NCI-H2227 treated with DMSO at 0.1 percent for 48 hours (cell line): Measurements from ENCODE around the gene NEB.

Experiments used
- DNase-seq: peaks from one replicate; lab custom pipeline; 2025; lab: John Stamatoyannopoulos, UW

NEB gene, protein sequence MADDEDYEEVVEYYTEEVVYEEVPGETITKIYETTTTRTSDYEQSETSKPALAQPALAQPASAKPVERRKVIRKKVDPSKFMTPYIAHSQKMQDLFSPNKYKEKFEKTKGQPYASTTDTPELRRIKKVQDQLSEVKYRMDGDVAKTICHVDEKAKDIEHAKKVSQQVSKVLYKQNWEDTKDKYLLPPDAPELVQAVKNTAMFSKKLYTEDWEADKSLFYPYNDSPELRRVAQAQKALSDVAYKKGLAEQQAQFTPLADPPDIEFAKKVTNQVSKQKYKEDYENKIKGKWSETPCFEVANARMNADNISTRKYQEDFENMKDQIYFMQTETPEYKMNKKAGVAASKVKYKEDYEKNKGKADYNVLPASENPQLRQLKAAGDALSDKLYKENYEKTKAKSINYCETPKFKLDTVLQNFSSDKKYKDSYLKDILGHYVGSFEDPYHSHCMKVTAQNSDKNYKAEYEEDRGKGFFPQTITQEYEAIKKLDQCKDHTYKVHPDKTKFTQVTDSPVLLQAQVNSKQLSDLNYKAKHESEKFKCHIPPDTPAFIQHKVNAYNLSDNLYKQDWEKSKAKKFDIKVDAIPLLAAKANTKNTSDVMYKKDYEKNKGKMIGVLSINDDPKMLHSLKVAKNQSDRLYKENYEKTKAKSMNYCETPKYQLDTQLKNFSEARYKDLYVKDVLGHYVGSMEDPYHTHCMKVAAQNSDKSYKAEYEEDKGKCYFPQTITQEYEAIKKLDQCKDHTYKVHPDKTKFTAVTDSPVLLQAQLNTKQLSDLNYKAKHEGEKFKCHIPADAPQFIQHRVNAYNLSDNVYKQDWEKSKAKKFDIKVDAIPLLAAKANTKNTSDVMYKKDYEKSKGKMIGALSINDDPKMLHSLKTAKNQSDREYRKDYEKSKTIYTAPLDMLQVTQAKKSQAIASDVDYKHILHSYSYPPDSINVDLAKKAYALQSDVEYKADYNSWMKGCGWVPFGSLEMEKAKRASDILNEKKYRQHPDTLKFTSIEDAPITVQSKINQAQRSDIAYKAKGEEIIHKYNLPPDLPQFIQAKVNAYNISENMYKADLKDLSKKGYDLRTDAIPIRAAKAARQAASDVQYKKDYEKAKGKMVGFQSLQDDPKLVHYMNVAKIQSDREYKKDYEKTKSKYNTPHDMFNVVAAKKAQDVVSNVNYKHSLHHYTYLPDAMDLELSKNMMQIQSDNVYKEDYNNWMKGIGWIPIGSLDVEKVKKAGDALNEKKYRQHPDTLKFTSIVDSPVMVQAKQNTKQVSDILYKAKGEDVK (N-terminal part only)

DNA sequence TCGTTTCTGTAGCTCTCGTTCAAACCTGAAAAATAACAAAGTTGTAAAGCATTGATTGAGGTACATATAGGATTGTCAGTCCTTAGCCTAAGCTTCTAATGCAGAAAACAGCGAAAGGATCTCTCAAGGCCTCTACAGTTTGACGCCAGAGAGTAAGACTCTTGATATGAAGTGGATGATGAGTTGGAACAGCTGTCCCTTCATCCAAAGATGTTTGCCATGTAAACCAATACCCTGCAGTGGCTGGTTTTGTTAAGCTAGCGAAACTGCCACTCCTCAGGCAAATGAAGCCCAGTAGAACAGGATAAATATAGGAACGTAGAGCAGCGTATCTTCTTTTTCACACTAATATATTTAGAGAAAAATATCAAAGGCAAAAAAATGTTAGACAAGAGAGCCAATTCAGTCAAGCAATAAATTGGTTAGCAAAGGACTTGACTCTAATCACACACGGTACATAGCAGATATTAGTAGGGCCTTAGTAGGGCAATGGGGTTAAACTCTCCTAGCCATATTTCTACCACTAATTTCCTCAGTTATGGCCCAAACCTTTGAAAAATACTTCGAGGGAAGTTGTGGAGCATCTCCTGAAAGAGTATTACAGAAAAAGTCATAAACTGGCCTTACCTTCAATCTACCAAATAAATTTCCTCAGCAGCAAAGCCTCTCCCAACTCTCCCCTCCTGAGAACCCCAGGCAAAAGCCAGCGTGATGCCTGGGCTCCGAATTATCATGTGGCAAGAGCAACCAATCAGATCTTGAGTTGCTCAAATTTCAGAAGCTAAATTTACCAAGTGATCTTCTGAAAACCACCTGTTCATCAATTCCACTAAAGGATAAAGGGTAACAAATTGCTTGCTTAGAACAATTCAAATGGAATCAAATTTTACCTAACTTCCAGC is at the start of gene NEB:
Gene NEB, minus strand, starts transcription at position 706 of the 902 bp plus-strand sequence. CDS start 1,320 bp downstream, outside the sequence.
- no peak for DNase-seq

DNA sequence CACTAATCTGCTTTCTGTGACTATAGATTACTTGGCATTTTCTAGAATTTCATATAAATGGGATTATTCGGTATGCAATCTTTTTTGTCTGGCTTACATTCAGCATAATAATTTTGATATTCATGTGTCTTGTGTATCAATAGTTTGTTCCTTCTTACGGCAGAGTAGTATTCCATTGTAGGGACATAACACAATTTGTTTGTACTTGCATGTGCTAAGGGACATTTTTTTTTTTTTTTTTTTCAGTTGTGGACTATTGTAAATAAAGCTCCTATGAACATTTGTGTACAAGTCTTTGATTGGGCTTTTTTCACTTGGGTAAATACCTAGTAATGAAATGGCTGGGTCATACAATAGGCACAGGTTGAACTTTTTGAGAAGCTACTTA is 48.9 kb upstream of the NEB start:
- DNase-seq: no peak

DNA sequence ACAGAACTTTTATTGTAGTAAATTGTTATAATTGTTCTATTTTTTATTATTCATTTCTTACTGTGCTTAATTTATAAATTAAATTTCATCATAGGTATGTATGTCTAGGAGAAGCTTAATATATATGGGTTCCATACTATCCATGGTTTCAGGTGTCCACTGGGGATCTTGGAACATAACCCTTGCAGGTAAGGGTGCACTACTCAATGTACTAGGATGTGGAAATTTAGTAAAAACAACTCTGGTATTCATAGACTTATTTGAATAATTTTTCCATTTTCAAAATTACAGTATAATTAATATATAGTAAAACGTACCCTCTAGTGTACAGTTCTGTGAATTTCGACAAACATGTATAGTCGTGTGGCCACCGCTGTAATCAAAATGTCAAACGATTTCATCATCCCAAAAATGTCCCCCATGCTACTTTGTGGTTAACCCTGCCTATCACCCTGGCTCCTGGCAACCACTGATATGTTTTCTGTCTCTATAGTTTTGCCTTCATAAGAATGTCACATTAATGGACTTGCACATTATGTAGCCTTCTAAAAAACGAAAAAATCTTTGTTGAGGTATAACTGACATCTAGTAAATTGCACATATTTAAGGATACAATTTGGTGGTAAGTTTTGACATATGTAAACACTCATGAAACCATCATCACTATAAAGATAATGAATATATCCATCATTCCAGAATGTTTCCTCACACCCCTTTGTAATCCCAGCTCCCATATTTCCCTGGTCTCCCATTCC is 48.3 kb upstream of the NEB start:
- no peak for DNase-seq

DNA sequence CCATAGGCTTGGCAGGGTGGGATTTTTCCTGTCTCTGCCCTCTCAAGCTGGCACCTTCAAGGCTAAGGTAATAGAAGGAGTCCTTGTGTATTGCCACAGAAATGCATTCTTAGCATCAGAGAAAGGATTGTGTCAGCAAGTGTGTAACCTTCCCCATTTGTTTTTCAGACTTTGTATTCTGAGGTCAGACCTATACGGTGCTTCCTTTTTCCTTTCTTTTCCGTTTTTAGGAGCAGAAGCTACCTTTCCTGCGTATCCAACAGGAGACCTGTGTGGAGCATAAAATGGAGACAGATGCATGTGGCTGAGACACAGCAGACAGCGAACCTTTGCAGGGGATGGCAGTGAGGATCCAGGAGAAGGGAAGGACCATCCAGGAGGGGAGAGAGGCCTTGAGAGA is 47.4 kb upstream of the NEB start:
- no peak for DNase-seq

DNA sequence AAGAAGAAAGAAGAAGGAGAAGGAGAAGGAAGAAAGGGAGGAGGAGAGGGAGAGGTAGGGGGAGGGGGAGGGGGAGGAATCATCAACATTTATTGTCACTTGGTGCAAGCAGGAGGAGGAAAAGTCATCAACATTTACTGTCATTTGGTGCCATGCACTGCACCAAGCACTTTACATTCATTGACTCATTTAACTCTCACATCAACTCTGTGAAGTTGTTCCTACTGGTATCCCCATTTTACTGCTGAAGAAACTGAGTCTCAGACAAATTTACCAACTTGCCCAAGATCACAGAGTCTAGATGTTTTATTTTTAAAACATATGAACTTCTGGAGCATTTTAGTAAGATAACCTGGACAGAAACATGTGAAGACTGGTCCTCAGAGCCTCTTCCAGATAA is 46.7 kb upstream of the NEB start:
- no peak for DNase-seq

DNA sequence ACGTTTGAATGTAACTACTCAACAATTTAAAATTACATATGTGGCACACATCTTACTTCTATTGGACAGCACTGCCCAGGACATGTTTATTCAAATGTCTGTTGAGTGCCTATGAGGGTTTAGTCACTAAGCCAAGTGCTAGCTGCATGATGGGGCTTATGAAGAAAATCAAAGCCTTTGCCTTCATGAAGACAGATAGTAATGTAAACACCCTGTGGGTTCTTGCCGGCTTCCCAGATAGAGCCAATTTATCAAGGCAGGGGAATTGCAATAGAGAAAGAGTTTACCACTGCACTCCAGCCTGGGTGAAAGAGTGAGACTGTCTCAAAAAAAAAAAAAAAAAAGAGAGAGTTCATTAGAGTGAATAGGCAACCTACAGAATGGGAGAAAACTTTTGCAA is 43.7 kb upstream of the NEB start:
- no peak for DNase-seq

DNA sequence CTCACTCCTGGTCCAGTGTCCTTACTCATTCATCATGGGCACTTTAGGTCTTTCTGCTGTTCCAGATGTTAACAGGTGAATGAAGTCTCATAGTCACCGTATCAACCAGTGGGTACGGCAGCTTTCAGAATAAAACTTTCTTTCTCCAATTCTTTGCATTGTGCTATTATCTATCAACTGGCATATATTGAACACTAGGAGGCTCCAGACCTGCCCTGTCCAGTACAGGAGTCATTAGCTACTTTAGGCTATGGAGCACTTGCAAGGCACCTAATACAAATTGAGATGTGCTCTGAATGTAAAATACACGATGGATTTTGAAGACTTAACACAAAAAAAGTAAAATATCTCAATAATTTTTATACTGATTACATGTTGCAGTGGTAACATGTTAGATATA is 43.2 kb upstream of the NEB start:
- no peak for DNase-seq

DNA sequence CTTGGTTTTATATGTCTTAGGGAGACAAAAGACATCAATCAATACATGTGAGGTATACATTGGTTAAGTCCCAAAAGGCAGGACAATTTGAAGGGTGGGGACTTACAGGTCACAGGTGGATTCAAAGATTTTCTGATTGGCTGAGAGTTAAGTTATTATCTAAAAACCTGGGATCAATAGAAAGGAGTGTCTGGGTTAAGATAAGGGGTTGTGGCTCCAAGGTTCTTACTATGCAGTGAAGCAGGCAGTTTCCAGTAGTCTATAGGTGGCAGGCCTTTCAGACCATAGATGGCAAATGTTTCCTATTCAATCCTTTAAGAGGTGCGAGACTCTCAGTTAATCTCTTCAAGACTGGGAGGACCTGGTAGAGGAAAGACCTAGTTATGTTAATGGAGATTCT is 42.1 kb upstream of the NEB start:
- no peak for DNase-seq

DNA sequence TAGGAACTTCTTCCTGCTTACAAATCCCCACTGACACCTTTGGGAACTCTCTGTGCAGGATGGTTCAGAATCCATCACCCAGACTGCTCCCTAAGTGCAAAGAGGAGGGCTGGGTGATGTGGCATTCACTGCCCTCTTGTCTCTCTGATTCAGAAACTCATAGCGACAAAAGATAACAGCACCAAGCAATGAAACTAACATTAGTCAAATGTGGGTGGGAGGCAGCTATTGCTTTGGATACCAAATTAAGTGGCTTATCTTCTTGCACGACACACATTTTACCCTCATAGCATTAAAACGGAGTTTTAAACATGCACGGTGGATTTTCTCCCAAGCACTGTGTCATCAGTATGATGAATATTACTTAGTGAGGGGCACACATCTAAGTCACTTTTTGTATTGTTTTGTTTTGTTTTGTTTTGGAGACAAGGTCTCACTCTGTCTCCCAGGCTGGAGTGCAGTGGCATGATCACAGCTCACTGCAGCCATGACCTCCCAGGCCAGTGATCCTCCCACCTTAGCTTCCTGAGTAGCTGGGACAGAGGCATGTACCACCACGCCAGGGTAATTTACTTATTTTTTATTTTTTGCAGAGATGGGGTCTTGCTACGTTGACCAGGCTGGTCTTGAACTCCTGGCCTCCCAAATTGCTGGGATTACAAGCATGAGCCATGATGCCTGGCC is 40.9 kb upstream of the NEB start:
- no peak for DNase-seq

DNA sequence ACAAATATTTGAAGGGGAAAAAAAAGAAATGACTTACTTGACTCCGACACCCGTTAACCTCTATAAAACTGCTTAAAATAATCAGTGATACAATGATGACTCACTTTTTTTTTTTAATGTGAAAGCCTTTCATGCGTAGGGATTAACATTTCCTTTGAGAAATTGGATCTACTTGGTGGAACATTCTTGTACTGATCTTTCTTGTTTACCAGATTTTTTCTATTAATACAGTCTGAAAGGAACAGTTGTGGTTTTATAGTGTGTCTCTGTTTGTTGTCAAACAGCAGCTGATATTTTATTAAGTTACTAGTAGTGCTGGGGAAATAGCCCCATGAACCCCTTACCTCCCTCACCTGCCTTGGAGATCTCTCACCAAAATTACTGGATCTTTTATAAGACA is 40.2 kb upstream of the NEB start:
- DNase-seq: no peak

DNA sequence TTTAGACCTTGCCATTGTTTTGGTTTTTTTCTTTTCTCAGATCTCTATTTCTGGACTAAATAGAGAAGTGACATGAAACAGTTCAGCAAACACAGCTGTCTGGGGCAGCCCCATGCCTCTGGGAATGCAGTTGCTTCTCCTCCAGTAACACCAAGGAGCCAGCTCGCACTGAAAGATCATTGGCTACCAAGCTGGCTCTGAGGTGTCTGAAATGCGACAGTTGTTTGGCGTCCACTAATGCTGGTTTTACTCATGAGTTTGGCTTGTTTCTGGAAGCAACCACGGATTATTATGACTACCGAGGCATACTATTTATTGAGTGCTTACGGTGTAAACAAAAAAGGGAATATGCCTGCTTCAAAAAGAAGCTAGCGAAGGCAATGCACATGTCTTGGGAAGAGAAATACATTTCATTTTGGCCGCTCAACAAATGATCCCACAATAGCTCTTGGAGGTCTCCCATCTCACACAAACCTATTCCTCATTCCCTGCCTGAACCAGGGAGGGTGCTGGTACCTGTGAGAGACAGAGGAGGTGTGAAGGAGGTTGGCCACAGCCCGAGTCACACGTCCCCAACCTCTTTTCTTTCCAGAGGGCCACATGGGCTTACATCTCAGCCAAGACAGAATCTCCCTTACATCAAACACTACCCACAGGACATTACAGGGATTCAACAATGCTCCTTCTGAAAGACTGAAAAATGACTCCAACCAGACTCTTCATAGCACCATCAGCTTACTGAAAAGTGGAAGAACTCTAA is 37.5 kb upstream of the NEB start:
- no peak for DNase-seq

DNA sequence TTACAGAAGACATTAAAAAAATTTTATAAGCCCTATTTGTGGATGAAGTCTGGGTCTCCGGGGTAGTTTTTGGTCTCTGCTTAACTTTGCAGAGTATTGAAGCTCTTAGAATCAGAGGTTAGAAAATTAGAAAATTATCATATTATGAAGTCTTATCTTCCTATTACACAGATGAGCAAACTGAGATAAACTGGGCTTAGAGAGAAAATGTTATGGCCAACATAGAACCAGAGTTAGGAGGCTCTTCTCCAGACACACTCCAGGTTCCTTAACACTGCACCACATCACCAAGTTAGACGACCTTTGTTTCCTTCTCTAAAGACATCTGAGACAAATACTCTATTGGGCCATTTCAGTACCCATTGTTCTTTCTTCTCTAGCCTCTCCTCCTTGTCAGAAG is 36.7 kb upstream of the NEB start:
- no peak for DNase-seq

DNA sequence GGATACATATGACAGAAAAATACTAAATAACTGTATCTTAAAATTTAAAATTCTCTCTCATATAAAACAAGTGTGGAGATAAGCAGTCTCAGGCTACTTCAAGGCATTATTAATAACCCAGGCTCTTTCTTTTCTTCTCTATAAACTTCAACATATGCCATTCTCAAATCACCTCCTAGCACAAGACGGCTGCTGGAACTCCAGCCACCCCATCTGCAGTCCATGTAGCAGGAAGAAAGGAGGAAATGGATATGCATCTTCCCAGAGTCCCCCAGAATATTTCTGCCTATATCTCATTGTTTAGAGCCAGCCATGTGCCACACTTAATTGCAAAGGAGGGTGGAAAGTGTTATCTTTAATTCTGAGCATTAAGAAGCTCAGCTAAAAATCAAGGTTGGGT is 35.3 kb upstream of the NEB start:
- no peak for DNase-seq

DNA sequence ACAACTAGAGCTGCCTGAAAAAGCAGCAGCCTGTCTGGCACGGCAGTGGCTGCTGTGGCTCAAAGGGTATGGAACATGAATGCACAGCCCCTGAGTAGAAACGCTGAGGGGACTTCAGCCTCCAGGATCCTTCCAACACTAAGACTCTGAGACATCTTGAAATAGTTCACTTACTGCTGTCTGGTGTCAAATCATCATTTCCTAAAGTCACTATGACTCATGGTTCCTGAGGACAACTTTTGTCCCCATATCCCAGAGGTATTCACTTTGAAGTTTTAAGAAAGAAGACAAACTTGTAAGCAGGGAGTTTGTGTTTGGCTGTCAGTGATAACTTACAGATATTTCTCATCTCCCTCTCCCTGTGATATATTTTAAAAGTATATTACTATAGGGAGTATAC is 33.3 kb upstream of the NEB start:
- DNase-seq: no peak

DNA sequence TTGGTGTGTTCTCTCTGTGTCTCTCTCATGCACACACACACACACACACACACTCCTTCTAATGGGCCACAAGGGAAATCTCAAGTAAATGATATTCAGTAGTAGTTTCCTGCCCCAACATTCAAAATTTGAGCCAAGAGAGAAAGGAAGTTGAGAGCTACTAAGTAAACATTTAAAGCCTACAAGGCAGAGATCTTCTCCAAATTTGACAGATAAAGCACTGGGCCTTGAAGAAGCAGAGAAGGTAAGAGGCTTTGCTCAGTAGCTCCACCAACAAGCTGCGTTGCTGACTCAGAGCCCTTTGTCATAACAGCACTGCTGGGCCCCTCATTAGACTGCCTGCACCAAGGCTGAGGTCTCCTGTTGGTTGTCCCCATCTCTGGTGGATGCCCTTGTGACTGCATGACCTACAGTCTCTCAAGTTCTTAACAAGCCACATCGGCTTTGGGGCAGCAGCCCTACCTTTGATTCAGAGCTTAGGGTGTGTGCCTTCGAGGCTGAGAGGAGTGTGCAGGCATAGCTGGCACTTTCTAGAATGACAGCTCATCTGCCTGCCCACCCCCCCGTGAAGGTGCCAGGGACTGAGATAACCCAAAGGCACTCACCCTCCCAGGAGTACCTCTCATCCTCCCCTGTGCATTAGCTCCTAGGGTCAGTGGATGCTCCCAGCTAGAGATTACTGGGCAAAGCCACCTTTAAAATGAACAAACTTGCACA is 32.3 kb upstream of the NEB start:
- DNase-seq: no peak

DNA sequence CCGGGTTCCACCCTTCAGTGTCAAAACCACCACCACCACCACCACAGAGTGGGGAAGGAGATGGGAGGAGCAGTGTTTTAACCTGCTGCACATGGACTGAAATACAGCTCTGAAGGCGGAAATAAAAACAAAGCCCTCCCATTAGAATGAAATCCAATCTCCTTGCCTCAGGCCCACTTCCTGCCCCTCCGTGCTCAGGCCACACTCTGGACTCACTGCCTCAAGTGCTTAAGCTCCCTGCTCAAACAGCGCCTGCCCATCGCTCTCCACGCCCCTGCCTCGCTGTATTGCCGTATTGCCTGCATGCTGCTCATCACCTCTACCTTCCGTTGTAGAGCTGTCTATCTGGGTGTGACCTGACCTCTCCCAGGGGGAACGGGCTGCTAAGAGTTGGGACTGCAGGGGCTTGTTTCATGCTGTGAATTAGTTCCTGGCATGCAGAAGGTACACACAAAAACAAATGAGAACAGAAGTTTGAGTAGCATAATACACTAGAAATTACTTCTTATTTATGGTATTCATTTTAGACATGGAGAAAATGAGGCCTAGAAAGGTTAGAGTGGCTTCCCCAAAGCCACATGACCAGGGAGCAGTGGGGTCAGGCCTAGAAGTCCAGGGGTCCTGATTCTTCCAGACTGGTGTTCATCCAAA is 31.6 kb upstream of the NEB start:
- no peak for DNase-seq

DNA sequence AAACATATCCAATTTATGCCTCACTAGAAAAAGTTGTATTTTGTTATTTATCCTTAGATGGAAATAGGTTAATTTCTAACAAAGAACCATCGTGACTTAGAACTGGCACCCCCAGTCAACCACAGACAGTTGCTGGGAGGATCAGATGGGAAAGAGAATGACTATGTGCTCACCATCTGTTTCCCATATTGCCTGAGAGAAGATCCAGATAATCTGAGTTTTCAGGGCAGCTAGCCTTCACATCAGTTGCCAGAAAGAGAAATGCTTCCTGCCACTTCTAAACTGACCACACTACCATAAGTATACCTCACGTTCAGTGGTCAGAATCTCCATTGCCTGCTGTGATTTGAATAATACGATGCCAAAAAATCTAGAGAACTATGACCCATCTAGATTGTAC is 28.4 kb upstream of the NEB start:
- DNase-seq: no peak

DNA sequence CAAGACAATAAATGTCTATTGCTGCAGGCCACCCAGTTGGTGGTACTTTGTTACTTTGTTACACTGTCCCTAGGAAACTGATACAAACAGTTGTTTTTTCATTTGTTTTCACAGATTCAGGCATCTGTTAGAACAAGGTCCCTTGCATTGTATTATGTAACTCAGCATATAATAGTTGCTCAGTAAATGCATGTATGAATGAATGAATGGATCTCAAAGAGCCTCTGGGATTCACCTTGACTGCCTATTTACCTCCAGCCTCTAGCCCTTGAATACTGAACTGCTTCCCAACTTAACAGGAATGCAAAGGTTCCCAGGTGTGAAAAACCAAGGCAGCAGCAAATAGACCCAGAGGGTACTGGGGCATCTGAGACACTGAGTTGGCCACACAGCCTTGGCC is 27.4 kb upstream of the NEB start:
- no peak for DNase-seq
